Measurements from ENCODE around the gene BMP7.

Gene BMP7

DNA sequence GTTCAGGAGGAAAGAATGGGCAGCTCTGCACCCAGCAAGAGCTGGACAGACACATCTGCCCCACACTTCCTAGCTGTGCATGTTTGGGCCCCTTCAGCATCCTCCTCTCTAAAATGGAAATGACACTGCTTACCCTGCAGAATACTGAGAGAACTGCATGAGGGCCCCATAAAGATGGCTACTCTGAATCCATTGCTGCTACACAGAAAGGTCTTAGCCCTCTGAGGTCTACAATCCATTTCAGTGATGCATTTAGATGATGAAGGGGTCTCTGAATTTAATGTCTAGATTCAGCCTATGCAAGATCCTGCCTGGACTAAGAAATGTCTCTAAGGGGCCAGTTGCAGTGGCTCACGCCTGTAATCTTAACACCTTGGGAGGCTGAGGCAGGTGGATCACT is 11.3 kb downstream of the BMP7 start:
- Histone ChIP-seq H3K36me3 (no peaks in the 10 kb centered on the region), H3K9me3 (no peaks in the 10 kb centered on the region), H3K27me3 (peaks cover 0 to 53% of the 10 kb centered on the region in 2 donors), H3K27ac (no peak overlapping the region), H3K4me1 (peaks cover 0 to 2% (median 0%) of the 10 kb centered on the region in 4 donors), H3K4me3 (no peak overlapping the region)
- TF ChIP-seq, protein P1, sequence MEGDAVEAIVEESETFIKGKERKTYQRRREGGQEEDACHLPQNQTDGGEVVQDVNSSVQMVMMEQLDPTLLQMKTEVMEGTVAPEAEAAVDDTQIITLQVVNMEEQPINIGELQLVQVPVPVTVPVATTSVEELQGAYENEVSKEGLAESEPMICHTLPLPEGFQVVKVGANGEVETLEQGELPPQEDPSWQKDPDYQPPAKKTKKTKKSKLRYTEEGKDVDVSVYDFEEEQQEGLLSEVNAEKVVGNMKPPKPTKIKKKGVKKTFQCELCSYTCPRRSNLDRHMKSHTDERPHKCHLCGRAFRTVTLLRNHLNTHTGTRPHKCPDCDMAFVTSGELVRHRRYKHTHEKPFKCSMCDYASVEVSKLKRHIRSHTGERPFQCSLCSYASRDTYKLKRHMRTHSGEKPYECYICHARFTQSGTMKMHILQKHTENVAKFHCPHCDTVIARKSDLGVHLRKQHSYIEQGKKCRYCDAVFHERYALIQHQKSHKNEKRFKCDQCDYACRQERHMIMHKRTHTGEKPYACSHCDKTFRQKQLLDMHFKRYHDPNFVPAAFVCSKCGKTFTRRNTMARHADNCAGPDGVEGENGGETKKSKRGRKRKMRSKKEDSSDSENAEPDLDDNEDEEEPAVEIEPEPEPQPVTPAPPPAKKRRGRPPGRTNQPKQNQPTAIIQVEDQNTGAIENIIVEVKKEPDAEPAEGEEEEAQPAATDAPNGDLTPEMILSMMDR (IDR thresholded peaks at IDR 0.05): no peak
- intact Hi-C loops (cut with DNase I; ENCODE audit: low total_unique reads): no loop called here
- no peak for DNase-seq

DNA sequence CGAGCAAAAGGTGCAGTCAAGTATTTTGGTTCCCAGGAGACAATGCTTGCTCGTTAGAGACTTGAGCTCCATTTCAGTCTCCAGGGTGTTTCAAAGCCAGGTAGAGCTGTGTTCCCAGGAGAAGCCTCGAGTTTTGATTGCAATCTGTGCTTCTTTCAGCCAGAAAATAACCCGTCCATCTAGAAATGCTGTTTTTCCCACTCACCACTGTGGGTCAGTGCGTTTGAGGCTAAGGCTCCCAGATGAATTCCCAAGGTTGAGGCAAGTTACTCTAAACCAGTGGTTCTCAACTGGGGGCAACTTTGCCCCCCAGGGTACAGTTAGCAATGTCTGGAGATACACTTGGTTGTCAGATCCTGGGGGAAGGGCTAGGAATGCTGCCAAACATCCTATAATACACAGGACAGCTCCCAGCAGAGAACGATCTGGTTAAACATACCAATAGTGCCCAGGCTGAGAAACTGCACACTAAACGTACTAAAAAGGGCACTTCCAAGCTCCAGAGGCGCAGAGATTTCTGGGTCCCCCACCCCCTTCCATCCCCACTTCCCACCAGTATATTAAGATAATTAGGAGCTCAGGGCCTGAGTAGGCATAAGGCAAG is 13.8 kb downstream of the BMP7 start:
- DNase-seq: no peak
- no peaks in the 10 kb centered on the region for H3K4me1 ChIP-seq
- no peak overlapping the region for H3K4me3 ChIP-seq
- H3K27ac ChIP-seq: no peak overlapping the region
- TF ChIP-seq, protein P1 (IDR thresholded peaks at IDR 0.05): no peak
- H3K27me3 ChIP-seq: peaks cover 0 to 51% of the 10 kb centered on the region in 2 donors
- intact Hi-C loops (cut with DNase I; ENCODE audit: low total_unique reads): no loop called here
- peaks cover 0 to 4% (median 0%) of the 10 kb centered on the region in 3 donors for H3K9me3 ChIP-seq
- no peaks in the 10 kb centered on the region for H3K36me3 ChIP-seq

DNA sequence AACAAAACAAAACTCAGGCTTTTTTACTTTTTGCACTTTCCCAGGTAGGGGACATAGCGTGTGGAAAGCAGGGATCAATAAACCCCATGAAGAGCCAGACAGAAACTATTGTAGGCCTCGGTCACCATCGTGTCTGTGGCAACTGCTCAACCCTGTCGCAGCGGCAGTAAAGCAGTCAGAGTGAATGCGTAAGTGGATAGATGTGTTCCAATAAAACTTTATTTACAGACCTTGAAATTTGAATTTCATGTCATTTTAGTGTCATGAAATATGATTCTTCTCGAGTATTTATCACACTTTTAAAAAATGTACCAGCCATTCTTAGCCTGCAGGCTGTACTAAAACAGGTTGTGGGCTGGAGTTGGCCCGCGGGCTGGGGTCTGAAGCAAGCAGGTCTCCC is 14.5 kb downstream of the BMP7 start:
- peaks cover 0 to 56% of the 10 kb centered on the region in 2 donors for H3K27me3 ChIP-seq
- intact Hi-C loops (cut with DNase I; ENCODE audit: low total_unique reads): no loop called here
- DNase-seq: no peak
- no peak overlapping the region for H3K27ac ChIP-seq
- H3K4me1 ChIP-seq: no peaks in the 10 kb centered on the region
- H3K4me3 ChIP-seq: no peak overlapping the region
- TF ChIP-seq, protein P1 (IDR thresholded peaks at IDR 0.05): no peak
- H3K36me3 ChIP-seq: no peaks in the 10 kb centered on the region
- peaks cover 0 to 4% (median 0%) of the 10 kb centered on the region in 3 donors for H3K9me3 ChIP-seq

DNA sequence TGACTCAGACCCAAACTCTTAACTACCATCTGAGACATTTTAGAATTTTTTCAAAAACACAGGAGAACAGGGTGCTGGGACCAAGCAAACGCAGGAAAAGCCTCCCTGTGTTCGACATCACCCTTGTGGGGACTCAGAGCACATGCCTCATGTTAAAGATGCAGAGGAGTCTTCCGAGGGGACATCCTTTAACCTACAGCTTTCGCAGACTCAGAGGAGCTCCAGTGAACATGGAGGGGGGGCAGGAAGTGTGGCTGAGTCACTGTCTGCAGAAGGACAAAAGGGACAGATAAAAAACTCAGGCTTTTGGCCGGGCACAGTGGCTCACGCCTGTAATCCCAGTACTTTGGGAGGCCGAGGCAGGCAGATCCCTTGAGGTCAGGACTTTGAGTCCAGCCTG is 15.1 kb downstream of the BMP7 start:
- intact Hi-C loops (cut with DNase I; ENCODE audit: low total_unique reads): no loop called here
- Histone ChIP-seq H3K27ac (no peak overlapping the region), H3K9me3 (peaks cover 0 to 4% (median 0%) of the 10 kb centered on the region in 3 donors), H3K4me1 (no peaks in the 10 kb centered on the region), H3K4me3 (no peak overlapping the region), H3K27me3 (peaks cover 0 to 54% of the 10 kb centered on the region in 2 donors), H3K36me3 (no peaks in the 10 kb centered on the region)
- no peak for DNase-seq
- TF ChIP-seq, protein P1 (IDR thresholded peaks at IDR 0.05): no peak

DNA sequence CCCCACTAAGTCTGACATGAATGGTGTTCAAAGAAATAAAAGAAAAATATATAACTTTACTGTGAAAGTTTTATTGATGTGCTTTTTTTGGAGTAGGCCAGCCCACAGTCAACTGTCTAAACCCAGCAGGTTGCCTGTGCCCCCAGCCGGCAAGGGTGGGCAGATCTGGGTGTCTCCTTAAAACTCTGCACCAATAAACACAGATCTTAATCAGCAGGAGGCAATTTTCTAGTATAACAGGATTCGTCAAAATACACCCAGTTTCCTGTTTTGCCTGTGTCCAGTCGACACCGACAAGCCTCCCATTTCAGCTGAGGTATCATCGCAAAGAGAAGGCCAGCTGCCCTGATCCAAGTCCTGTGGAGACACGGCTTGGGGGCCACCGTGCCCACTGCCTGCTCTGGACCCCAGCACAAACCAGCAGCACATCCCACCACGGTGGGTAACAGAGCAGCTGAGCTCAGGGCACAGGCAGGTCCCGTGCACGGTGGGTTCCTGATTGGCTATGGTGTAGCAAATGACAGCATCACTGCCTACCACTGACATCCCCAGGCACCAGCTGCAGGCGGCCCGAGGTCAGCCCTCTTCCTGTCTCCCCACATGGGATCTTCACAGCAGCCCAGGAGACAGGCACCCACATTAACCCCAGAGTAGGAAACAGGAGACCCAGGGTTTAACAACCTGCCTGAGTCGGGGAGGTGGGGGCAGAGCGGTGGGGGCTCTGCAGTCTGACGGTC is 15.7 kb downstream of the BMP7 start:
- Histone ChIP-seq H3K4me3 (no peak overlapping the region), H3K4me1 (no peaks in the 10 kb centered on the region), H3K36me3 (no peaks in the 10 kb centered on the region), H3K27ac (no peak overlapping the region), H3K27me3 (peaks cover 0 to 49% of the 10 kb centered on the region in 2 donors), H3K9me3 (peaks cover 0 to 4% (median 0%) of the 10 kb centered on the region in 3 donors)
- TF ChIP-seq, protein P1 (IDR thresholded peaks at IDR 0.05): no peak
- intact Hi-C loops (cut with DNase I; ENCODE audit: low total_unique reads): no loop called here
- DNase-seq: no peak

Data from tibial artery (tissue), 4 donors.